Thyroid gland (tissue), 4 donors: ENCODE data around the gene PLEKHM3. TPM values are rescaled to one million over a fixed set of nuclear protein-coding genes. Genes with fewer than 3 reads are reported as not detected.
A peak's percentile ranks its signal among the peaks of the same experiment; 100 is the strongest.

Experiments used
- DNase-seq, 2 donors: peaks; one replicate each; pipeline ENCODE4 v3.0.0-alpha.2; 2019
- H3K27ac ChIP-seq, 3 donors: fragments of 200-600 bp; sonication (generic); 1 replicate in 2 of 3; 2 replicates in 1 of 3; pipeline ENCODE4 v1.5.1; 2016 to 2019; ENCODE audit warnings: mild to moderate bottlenecking in 1 of 3, moderate library complexity in 1 of 3
- H3K27me3 ChIP-seq: fragments of 200-600 bp; sonication (generic); one replicate; pipeline ENCODE4 v1.5.1; 2019
- H3K36me3 ChIP-seq, 2 donors: fragments of 200-600 bp; sonication (generic); one replicate each; pipeline ENCODE4 v1.5.1; 2016 to 2019
- H3K4me1 ChIP-seq, 2 donors: fragments of 200-600 bp; sonication (generic); one replicate each; pipeline ENCODE4 v1.5.1; 2017 to 2019
- H3K4me3 ChIP-seq, 3 donors: fragments of 200-600 bp; sonication (generic); replicated peaks in 1 of 3; 1 replicate in 2 of 3; 2 replicates in 1 of 3; pipeline ENCODE4 v1.5.1; 2016; ENCODE audit warnings: mild to moderate bottlenecking in 1 of 3
- H3K9me3 ChIP-seq: fragments of 200-600 bp; sonication (generic); one replicate; pipeline ENCODE4 v1.5.1; 2017
- CTCF ChIP-seq, 6 experiments: fragments of 200-600 bp in 3 of 6; fragments of 450-650 bp in 3 of 6; sonication (generic) in 3 of 6; IDR thresholded peaks; one replicate each; pipeline ENCODE4 v1.5.1; 2016 to 2019; ENCODE audit warnings: antibody characterized with exemption in 6 of 6, mild to moderate bottlenecking in 2 of 6, inconsistent platforms in 1 of 6, moderate library complexity in 1 of 6
- POLR2A ChIP-seq, 2 donors: fragments of 450-650 bp; IDR thresholded peaks; one replicate each; pipeline ENCODE4 v1.6.1; 2017; ENCODE audit warnings: antibody characterized with exemption in 2 of 2, mild to moderate bottlenecking in 2 of 2, moderate library complexity in 1 of 2
- WGBS, 2 donors: methylation state at CpG; one replicate each; pipeline ENCODE4 v1.1.5; 2017; 5-methylcytosine and 5-hydroxymethylcytosine counted together
- intact Hi-C: fragments of 100-400 bp; cut with DNase I; formaldehyde crosslinking; loops from one replicate; pipeline ENCODE4 v1.15.1; 2023
- total RNA-seq, 4 donors: library from RNA; depleted of rRNA; stranded (reverse); fragments of >200 nt; gene quantifications; one replicate each; pipeline ENCODE4 v1.2.3, GENCODE V29; 2016

Gene PLEKHM3
- total RNA-seq, 4 donors from 2014 or later = 42.2 to 53.0 (median 44.5) TPM

GRCh38 chr2:207953354-207953753, 72.0 kb downstream of the PLEKHM3 start:
- Histone ChIP-seq H3K27ac (no peak overlapping the region), H3K4me1 (peaks cover 14 to 18% of the 10 kb centered on the region in 2 donors), H3K4me3 (no peak overlapping the region), H3K9me3 (no peaks in the 10 kb centered on the region), H3K36me3 (no peaks in the 10 kb centered on the region), H3K27me3 (no peaks in the 10 kb centered on the region)
- TF ChIP-seq POLR2A (IDR thresholded peaks at IDR 0.05) = no peak
- no peak for TF ChIP-seq CTCF (IDR thresholded peaks at IDR 0.05)
- DNase-seq = no peak
- WGBS, 2 donors = 98 to 99% methylated on average over 3 of the region's 3 CpGs
- intact Hi-C loops = no loop called here

GRCh38 chr2:207952564-207953345, 72.6 kb downstream of the PLEKHM3 start:
- Histone ChIP-seq H3K4me3 (no peak overlapping the region), H3K27ac (no peak overlapping the region), H3K9me3 (no peaks in the 10 kb centered on the region), H3K4me1 (peaks cover 14 to 18% of the 10 kb centered on the region in 2 donors), H3K27me3 (no peaks in the 10 kb centered on the region), H3K36me3 (no peaks in the 10 kb centered on the region)
- no peak for TF ChIP-seq CTCF (IDR thresholded peaks at IDR 0.05)
- TF ChIP-seq POLR2A (IDR thresholded peaks at IDR 0.05) = no peak
- 95 to 96% methylated on average over 6 of the region's 6 CpGs for WGBS, 2 donors
- no peak for DNase-seq
- intact Hi-C loops = no loop called here

GRCh38 chr2:207951734-207952470, 73.4 kb downstream of the PLEKHM3 start:
- no peak overlapping the region for H3K4me3 ChIP-seq

GRCh38 chr2:207950761-207951114, 74.6 kb downstream of the PLEKHM3 start:
- Histone ChIP-seq H3K4me3 (no peak overlapping the region), H3K9me3 (no peaks in the 10 kb centered on the region), H3K36me3 (no peaks in the 10 kb centered on the region), H3K27ac (no peak overlapping the region), H3K27me3 (no peaks in the 10 kb centered on the region), H3K4me1 (peaks cover 14 to 18% of the 10 kb centered on the region in 2 donors)
- TF ChIP-seq POLR2A (IDR thresholded peaks at IDR 0.05) (no peak), CTCF (IDR thresholded peaks at IDR 0.05) (no peak)
- WGBS, 2 donors = 69 to 72% methylated on average over 2 of the region's 2 CpGs
- intact Hi-C loops = no loop called here
- DNase-seq = no peak

More at GRCh38 chr2:207951734-207952470, 73.4 kb downstream of the PLEKHM3 start:
- DNase-seq = no peak
- TF ChIP-seq CTCF (IDR thresholded peaks at IDR 0.05) (no peak), POLR2A (IDR thresholded peaks at IDR 0.05) (no peak)
- no peaks in the 10 kb centered on the region for H3K27me3 ChIP-seq
- H3K27ac ChIP-seq = peak overlapping the region in 1 of 3 donors; percentile 31
- H3K9me3 ChIP-seq = no peaks in the 10 kb centered on the region
- intact Hi-C loops = no loop called here
- no peaks in the 10 kb centered on the region for H3K36me3 ChIP-seq
- 69% methylated on average over 5 of the region's 5 CpGs for WGBS, 2 donors
- H3K4me1 ChIP-seq = peaks cover 14 to 18% of the 10 kb centered on the region in 2 donors
